MV-4-11 (cell line): ENCODE data around the gene SV2B.
"Not testable (repeated sequence)": the region's sequence is repeated elsewhere in the genome, so short reads cannot be mapped to it uniquely, and the experiment has no call there.

Experiments
- DNase-seq: peaks from one replicate; lab custom pipeline; 2025; lab: John Stamatoyannopoulos, UW

Gene SV2B

DNA sequence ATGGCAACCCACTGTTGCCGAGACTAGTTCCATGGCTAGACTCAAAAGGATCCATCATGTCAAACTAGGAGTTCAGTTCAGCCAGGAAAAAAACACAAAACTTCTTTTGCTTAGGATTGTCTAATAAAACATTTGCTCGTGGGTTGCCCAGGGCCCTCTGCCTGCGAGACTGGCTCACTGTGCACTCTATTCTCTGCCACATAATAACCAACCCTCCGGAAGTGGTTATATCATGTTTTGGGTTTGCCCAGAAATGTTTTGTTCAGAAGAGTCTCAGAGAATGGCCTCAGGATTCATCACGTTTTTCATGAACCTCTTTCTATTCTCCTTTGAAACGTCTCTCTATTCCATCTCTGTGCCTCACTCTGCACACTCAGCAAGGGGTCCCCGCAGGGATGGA is 216.1 kb downstream of the SV2B start:
- DNase-seq, result no peak

GRCh38 chr15:91318516-91318915 is 218.5 kb downstream of the SV2B start:
- DNase-seq, result no peak

DNA sequence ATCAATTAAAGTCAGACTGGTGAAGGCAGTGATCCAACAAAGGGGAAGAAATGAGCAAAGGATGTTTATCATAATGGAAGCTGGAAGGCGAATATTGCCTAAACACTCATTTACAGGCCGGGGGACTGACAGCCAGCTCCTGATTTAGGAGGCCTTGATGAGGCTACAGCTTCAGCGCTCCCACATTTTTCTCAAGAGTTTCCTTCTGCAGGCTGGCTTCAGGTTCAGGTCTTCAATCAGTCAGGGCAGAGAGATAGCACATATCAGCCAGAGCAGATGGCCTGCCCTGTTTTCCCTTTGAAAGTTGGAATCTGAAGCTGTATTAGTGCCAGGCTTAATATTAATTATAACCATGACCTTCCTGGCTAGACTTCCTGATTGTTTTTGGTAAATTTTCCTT is 218.9 kb downstream of the SV2B start:
- no peak for DNase-seq

DNA sequence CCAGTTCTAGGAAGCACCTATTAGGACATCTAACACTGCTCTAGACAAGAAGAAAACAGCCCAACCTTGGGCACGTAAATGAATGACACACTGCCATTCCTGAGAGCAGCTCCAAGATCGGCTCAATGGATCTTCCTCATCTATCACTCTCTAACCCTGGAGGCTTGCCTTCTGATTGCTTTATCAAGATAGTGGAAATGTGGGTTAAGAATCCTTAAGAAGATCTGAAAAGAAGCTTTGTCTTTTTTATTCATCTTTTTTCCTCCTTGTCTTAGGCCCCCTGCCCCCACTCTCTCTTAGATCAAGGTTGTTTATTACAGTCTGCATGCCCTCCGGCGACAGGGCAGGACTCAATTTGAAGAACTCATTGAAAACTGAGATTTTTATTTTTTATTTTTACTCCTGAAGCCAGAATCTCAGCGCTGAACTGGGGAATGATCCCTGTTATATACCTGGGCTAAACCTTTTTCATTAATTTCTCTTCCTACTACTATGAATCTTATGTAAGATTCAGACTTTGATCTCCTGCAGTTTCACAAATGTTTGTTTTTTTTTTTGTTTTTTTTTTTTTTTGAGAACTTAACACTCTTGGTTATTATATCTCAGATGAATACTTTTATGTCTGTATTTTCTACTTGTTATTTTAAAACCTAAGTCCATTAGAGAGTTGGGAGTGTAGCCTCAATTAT is 219.5 kb downstream of the SV2B start:
- no peak for DNase-seq

GRCh38 chr15:91320101-91320500 is 220.0 kb downstream of the SV2B start:
- no peak for DNase-seq

DNA sequence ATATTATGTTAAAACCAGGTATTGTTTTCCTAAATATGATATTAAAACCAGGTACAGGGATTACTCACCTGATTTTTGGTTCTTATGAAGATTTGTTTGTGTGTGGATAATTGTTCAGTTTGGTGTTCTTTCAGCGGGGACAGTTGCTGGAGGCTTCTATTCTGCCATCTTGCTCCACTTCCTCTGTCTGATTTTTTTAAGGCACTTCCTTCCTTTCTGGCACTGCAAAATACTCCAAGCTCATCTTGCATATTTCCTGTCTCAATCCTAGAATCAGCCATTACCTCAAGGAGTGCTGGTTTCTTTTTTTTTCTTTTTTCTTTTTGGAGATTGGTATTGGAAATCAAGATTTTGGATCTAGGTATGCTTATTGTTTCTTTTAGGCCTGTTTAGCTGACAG is 229.9 kb downstream of the SV2B start:
- no peak for DNase-seq

GRCh38 chr15:91331581-91331980 is 231.5 kb downstream of the SV2B start:
- DNase-seq, result no peak

- DNase-seq, result no peak
These were observed 235.6 kb downstream of the SV2B start for GRCh38 chr15:91335702-91336101.

GRCh38 chr15:91336687-91337086 is 236.6 kb downstream of the SV2B start:
- no peak for DNase-seq

DNA sequence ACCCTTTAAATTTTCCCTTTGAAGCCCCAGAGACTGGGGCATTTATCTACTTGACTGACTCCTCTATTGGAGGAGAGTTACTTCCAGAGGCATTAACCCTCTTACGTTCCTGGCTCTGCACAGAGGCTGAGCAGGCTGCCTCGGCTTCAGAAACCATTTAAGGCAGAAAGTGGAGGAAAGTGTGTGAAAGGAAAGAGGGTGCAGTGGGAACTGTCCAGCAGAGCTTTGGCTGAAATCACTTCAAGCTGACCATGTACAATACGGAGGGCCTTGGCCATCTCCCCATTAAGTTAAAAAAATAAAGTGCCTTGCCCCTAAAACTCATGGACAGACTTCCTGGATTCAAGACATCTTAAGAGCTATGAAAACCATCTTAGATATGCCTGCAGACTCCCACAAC is 238.7 kb downstream of the SV2B start:
- peak; percentile 12 for DNase-seq

- DNase-seq, result no peak
These were observed 242.0 kb downstream of the SV2B start for GRCh38 chr15:91342097-91342496.

DNA sequence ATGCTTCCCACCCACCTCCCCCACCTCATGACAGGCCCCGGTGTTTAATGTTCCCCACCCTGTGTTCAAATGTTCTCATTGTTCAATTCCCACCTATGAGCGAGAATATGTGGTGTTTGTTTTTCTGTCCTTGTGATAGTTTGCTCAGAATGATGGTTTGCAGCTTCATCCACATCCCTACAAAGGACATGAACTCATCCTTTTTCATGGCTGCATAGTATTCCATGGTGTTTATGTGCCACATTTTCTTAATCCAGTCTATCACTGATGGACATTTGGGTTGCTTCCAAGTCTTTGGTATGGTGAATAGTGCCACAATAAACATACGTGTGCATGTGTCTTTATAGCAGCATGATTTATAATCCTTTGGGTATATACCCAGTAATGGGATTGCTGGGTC is 244.9 kb downstream of the SV2B start:
- not testable (repeated sequence) for DNase-seq

DNA sequence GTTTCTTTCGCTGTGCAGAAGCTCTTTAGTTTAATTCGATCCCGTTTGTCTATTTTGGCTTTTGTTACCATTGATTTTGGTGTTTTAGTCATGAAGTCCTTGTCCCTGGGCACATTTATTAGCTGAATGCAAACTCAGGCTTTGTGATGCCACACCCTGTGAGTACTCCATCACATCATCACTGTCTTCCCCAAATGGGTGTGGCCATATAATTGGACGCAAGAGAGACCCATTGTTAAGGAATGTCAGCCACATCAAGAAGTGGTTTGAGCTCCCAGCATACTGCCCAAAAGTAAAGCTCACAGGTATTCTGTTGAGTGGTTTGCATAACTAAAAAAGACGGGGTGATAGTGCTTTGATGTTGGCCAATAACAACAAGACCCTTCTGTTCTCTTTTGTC is 245.7 kb downstream of the SV2B start:
- no peak for DNase-seq

DNA sequence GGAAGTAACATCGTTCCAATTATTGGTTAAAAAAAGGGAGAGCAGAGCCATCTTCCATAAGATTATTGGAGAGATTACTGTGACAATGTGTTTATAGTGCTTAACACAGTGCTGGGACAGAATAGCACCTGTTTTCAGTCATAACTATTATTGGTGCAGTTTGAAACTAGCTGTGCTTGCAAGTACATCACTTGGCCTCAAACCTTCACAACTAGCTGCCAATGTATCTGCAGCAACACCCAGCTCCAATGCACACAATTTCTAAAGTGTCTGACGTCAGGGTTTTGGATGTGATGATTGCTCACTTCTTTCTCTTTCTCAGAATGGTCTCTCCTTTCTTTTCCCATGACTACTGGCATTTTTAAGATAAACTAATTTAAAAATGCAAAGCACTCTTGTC is 246.2 kb downstream of the SV2B start:
- DNase-seq, result no peak

DNA sequence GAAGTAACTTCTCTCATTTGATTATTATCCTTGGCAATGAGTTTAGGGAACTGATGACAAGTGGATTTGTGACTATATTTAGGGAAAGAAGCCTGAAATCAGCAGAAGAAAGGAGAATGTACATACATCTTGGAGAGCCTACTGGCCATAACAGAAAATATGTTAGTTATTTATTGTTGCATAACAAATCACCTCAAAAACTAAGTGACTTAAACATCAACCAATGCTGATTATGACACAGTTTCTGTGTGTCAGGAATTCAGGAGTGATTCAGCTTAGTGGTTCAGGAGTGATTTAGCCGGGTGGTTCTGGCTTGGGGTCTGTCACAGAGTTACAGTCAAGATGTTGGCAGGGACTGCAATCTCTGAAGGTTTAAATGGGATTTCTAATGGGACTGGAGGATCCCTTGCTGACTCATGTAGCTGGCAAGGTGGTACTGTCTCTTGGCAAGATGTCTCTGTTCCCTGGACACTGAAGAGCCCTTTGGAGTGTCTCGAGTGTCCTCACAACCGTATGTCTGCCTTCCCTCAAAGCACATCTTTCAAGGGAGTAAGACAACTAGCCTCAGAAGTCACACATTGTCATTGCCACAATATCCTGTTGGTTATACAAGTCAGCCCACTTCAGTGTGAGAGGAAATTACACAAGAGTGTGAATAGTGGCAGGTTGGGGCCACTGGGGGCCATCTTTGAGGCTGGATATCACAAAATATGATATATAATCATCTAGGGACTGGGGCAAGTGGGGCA is 248.9 kb downstream of the SV2B start:
- peak; percentile 75 for DNase-seq
